OCI-LY7 (cell line): ENCODE data around the gene TPST2.
"Not testable (repeated sequence)": the region's sequence is repeated elsewhere in the genome, so short reads cannot be mapped to it uniquely, and the experiment has no call there.

Source experiments
- CTCF ChIP-seq: fragments of 200-600 bp; sonication (generic); conservative IDR thresholded peaks from 2 replicates; pipeline ENCODE4 v1.5.1; 2014; ENCODE audit warnings: mild to moderate bottlenecking, antibody characterized with exemption, low read length, moderate library complexity, mixed read lengths
- EZH2phosphoT487 ChIP-seq: fragments of 200-600 bp; sonication (generic); IDR thresholded peaks from 2 replicates; pipeline ENCODE4 v1.6.1; 2018; ENCODE audit warnings: low read depth, borderline replicate concordance, mild to moderate bottlenecking, mixed run types, antibody characterized with exemption, low read length, moderate library complexity, mixed read lengths

- not testable (repeated sequence) for TF ChIP-seq CTCF, EZH2phosphoT487
Measured at GRCh38 chr22:26613753-26614152, 23.8 kb upstream of the TPST2 start.
